ENCODE data around the gene TREH. TPM values are rescaled to one million over a fixed set of nuclear protein-coding genes. Genes with fewer than 3 reads are reported as not detected.

The TREH gene
- polyA plus RNA-seq, 3 donors from 2014 or later, result not detected

- Mint-ChIP-seq H3K4me3 (no peak overlapping the region), H3K36me3 (no peaks in the 10 kb centered on the region), H3K4me1 (no peaks in the 10 kb centered on the region), H3K27ac (no peak overlapping the region), H3K9me3 (no peaks in the 10 kb centered on the region), H3K27me3 (ENCODE audit: low read depth in 3 of 3) (peaks cover under 1 to 2% (median 2%) of the 10 kb centered on the region in 3 donors)
- no peak for DNase-seq
Measured at GRCh38 chr11:118631142-118631909, 48.1 kb downstream of the TREH start.

- H3K4me3 Mint-ChIP-seq, result no peak overlapping the region
- H3K9me3 Mint-ChIP-seq, result no peaks in the 10 kb centered on the region
- peaks cover 0 to 3% (median 2%) of the 10 kb centered on the region in 3 donors for H3K27me3 Mint-ChIP-seq (ENCODE audit: low read depth in 3 of 3)
- no peak for DNase-seq
- H3K27ac Mint-ChIP-seq, result no peak overlapping the region
- H3K36me3 Mint-ChIP-seq, result no peaks in the 10 kb centered on the region
- no peaks in the 10 kb centered on the region for H3K4me1 Mint-ChIP-seq
Measured at GRCh38 chr11:118629761-118630661, 49.4 kb downstream of the TREH start.

DNA sequence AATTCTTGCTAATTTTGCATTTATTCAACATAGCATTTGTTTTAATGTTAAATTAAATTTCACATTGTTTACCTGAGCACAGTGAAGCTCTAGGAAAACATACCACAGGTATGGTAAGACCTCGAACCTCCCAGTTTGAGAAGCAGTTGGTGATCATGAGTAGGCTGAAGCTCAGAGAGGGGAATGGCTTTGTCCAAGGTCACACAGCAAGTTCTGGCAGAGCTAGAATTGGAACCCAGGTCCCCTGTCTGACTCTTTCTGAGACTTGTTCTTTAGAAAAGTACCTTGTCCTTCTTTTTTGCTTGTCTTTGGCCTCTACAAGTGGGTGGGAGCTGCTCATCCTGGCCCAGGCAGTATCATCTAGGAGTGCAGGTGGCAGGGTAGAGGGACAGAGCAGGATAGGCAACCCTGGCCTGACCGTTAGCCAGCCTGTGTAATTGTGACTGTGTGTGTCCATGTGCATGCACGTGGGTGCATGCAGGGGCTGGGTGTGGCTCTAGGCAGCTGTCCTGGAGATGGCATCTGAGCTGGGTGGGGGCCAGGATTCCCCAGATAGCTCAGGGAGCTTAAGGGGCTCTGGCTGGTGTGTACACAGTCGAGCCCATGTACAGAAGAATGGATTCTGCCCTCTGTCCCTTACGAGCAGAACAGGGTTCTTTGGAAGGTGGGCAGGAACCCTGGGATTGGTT, 50.4 kb downstream of the TREH start:
- H3K4me1 Mint-ChIP-seq, result no peaks in the 10 kb centered on the region
- H3K4me3 Mint-ChIP-seq, result no peak overlapping the region
- no peak overlapping the region for H3K27ac Mint-ChIP-seq
- H3K27me3 Mint-ChIP-seq (ENCODE audit: low read depth in 3 of 3), result peaks cover 0 to 3% (median 2%) of the 10 kb centered on the region in 3 donors
- no peak for DNase-seq
- no peaks in the 10 kb centered on the region for H3K36me3 Mint-ChIP-seq
- no peaks in the 10 kb centered on the region for H3K9me3 Mint-ChIP-seq

DNA sequence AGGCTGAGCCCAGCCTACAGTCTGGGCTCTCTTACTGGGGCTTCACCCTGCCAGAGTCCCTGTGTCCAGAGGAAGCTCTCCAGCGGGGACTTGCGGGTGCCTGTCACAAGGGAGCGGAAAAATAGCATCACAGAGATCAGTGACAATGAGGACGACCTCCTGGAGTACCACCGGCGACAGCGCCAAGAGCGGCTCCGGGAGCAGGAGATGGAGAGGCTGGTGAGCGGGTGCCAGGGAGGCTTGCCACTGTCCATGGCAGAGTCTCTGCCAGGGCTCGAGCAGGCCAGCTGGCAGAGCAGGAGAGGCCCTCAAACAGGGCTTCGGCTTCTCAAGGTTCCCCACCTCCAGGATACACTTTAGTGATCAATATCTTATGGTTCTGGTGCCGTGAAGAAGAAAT, 51.0 kb downstream of the TREH start:
- Mint-ChIP-seq H3K36me3 (no peaks in the 10 kb centered on the region), H3K4me1 (no peaks in the 10 kb centered on the region), H3K9me3 (no peaks in the 10 kb centered on the region), H3K27me3 (ENCODE audit: low read depth in 3 of 3) (peaks cover 0 to 3% (median 2%) of the 10 kb centered on the region in 3 donors), H3K4me3 (no peak overlapping the region), H3K27ac (no peak overlapping the region)
- no peak for DNase-seq

- no peaks in the 10 kb centered on the region for H3K4me1 Mint-ChIP-seq
- H3K27me3 Mint-ChIP-seq (ENCODE audit: low read depth in 3 of 3), result peaks cover 0 to 3% (median 2%) of the 10 kb centered on the region in 3 donors
- no peaks in the 10 kb centered on the region for H3K9me3 Mint-ChIP-seq
- no peaks in the 10 kb centered on the region for H3K36me3 Mint-ChIP-seq
- DNase-seq, result no peak
- H3K4me3 Mint-ChIP-seq, result no peak overlapping the region
- no peak overlapping the region for H3K27ac Mint-ChIP-seq
Measured at GRCh38 chr11:118628031-118628430, 51.4 kb downstream of the TREH start.

DNA sequence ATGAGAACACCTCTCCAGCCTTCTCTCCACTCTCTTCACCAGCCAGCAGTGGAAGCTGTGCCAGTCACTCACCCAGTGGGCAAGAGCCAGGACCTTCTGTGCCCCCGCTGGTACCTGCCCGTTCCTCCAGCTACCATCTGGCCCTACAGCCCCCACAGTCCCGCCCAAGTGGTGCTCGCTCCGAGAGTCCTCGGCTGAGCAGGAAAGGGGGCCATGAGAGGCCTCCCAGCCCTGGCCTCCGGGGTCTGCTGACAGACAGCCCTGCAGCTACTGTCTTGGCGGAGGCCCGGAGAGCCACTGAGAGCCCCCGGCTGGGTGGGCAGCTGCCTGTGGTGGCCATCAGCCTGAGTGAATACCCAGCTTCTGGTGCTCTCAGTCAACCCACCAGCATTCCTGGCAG, 51.9 kb downstream of the TREH start:
- Mint-ChIP-seq H3K27me3 (ENCODE audit: low read depth in 3 of 3) (peaks cover 0 to 4% (median 3%) of the 10 kb centered on the region in 3 donors), H3K9me3 (no peaks in the 10 kb centered on the region), H3K4me1 (no peaks in the 10 kb centered on the region), H3K27ac (no peak overlapping the region), H3K36me3 (no peaks in the 10 kb centered on the region), H3K4me3 (no peak overlapping the region)
- no peak for DNase-seq

DNA sequence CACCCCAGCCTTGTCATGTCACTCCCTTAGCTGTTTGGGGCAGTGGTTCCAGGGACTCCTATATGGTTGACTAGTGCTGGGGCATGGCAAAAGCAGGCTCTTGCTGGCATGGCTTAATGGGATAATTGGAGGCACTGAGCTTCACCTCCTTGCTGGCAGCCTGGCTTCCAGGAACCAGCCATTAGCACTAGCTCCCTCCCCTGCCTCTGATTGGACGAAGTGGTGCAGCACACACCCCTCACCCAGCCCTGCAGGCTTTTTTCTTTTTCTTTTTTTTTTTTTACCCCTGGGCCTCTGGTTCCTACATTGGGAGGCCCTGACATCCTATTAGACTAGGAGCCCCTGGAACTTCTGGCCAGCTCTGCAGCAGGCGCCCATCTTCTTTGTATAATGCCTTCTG, 53.5 kb downstream of the TREH start:
- Mint-ChIP-seq H3K36me3 (no peaks in the 10 kb centered on the region), H3K27me3 (ENCODE audit: low read depth in 3 of 3) (peaks cover 2 to 6% (median 3%) of the 10 kb centered on the region in 3 donors), H3K4me1 (peaks cover 0 to 5% of the 10 kb centered on the region in 2 donors), H3K9me3 (no peaks in the 10 kb centered on the region), H3K27ac (no peak overlapping the region), H3K4me3 (no peak overlapping the region)
- no peak for DNase-seq

DNA sequence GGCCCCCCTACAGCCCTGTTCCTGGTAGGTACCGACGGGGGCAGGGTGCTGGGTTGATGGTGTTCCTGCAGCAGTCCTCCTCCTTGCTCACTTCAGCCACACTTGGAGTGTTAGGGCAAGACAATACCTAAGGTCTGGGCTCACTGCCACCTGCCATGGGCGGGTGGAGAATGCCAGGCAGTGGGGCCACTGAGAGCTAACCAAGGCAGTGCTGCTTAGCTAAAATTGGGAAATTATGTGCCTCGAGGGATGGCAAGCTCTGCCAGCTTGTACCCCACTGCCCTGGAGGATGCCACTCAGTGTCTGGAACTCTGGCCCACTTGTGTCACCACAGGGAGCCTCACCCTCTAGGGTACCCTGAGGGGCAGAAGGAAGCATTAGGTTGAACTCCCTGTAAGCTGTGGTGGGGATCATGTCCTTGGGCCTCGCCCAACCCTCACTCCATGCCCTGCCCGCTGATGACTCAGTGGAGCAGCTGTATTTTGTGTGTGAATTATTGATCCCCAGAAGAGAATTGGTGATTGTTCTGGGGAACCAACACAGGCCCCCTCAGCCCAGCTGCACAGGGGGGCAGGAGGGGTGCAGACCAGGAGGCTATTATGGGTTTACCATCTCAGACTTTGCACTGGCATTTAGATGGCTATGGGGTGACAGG, 54.3 kb downstream of the TREH start:
- no peaks in the 10 kb centered on the region for H3K9me3 Mint-ChIP-seq

DNA sequence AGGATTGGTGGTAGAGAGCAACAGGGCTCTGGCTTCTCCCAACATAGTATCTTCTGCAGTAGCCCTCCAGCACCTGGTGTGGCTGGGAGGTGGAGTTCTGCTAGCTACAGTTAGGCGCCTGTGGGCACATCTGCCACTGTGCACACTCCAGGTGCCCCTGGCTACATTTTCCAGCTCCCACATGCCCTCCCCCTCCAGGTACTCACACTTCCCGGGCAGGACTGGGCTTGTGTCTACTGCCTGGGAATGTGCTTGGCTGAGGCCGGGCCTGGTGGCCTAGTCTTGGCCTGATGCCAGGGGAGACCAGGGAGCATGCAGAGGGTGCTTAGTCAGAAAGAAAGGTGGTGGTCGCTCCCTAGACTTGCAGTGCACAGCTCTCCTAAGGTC, 56.2 kb downstream of the TREH start:
- H3K4me1 Mint-ChIP-seq, result peaks cover 12 to 13% of the 10 kb centered on the region in 2 donors
- DNase-seq, result no peak
- H3K9me3 Mint-ChIP-seq, result no peaks in the 10 kb centered on the region
- H3K27ac Mint-ChIP-seq, result no peak overlapping the region
- H3K4me3 Mint-ChIP-seq, result no peak overlapping the region
- H3K36me3 Mint-ChIP-seq, result no peaks in the 10 kb centered on the region
- peaks cover 2 to 5% (median 3%) of the 10 kb centered on the region in 3 donors for H3K27me3 Mint-ChIP-seq (ENCODE audit: low read depth in 3 of 3)

More for the DNA sequence above, 54.3 kb downstream of the TREH start:
- Mint-ChIP-seq H3K36me3 (no peaks in the 10 kb centered on the region), H3K27ac (no peak overlapping the region), H3K4me3 (no peak overlapping the region), H3K4me1 (peaks cover 5 to 11% of the 10 kb centered on the region in 2 donors), H3K27me3 (ENCODE audit: low read depth in 3 of 3) (peaks cover 2 to 6% (median 3%) of the 10 kb centered on the region in 3 donors)
- DNase-seq, result no peak

DNA sequence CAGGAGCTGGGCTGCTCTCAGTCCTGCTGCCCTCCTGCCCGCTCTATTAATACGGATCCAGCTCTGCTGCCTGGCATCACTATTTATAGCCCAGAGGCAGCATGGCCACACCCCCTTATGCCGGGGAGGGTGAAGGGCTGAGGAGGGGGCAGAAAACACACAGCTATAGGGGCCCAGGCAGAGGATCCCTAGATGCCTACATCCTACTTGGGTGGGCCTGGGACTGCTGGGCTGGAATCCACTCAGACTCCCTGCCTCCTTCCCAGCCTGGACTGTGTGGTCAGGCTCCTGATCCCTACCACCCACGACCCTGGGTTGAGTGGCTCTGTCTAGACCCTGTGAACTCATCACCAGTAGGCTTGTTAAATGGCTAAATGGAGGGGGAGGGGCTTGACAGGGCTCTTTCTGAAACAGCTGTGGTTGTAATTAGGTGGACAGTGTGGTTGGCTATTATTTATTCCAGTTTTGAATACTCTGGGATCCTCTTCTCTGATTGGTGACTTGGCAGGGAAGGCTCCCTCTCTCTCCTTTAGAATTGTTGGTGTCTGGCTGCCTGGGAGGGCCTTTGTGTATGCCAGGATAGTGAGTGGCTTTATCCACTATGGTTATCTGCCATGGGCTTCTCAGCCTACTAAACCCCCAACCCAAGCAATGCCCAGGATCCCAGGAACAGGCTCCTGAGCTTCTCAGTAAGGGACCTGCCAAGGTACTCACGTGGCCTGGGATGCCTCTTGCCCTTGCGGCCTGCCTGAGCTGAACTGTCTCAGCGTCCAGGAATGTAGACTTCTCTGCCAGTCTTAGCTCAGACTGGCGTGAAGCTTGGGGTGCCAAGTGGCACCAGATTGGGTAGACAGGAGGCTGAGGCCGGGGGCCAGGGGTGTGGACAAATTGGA, 56.8 kb downstream of the TREH start:
- Mint-ChIP-seq H3K27ac (no peak overlapping the region), H3K36me3 (no peaks in the 10 kb centered on the region), H3K9me3 (no peaks in the 10 kb centered on the region), H3K4me1 (peaks cover 12 to 13% of the 10 kb centered on the region in 2 donors), H3K4me3 (peak overlapping the region in 1 of 5 donors; percentile 6), H3K27me3 (ENCODE audit: low read depth in 3 of 3) (peaks cover 2 to 5% (median 3%) of the 10 kb centered on the region in 3 donors)
- DNase-seq, result no peak

GRCh38 chr11:118621784-118622375, 57.6 kb downstream of the TREH start:
- Mint-ChIP-seq H3K27me3 (ENCODE audit: low read depth in 3 of 3) (peaks cover 2 to 5% (median 3%) of the 10 kb centered on the region in 3 donors), H3K27ac (no peak overlapping the region), H3K36me3 (no peaks in the 10 kb centered on the region), H3K4me1 (peaks cover 12 to 13% of the 10 kb centered on the region in 2 donors), H3K9me3 (no peaks in the 10 kb centered on the region), H3K4me3 (peak overlapping the region; percentile 4 to 61 (median 55))
- DNase-seq, result no peak

GRCh38 chr11:118621071-118621783, 58.2 kb downstream of the TREH start:
- Mint-ChIP-seq H3K27ac (peak overlapping the region in 1 of 6 donors; percentile 46), H3K4me1 (peaks cover 12 to 13% of the 10 kb centered on the region in 2 donors), H3K9me3 (no peaks in the 10 kb centered on the region), H3K4me3 (peak overlapping the region; percentile 45 to 74 (median 68)), H3K36me3 (no peaks in the 10 kb centered on the region), H3K27me3 (ENCODE audit: low read depth in 3 of 3) (peaks cover 2 to 5% (median 4%) of the 10 kb centered on the region in 3 donors)
- peak in 2 of 3 donors; percentile 9 to 19 for DNase-seq
